Measurements from ENCODE around the gene LTBP1.

The LTBP1 gene

GRCh38 chr2:33277002-33277426 is 330.3 kb downstream of the LTBP1 start:
- DNase-seq, result no peak

- DNase-seq, result no peak
These were observed 331.6 kb downstream of the LTBP1 start for GRCh38 chr2:33278245-33278943.

GRCh38 chr2:33284287-33284686 is 337.5 kb downstream of the LTBP1 start:
- no peak for DNase-seq

- DNase-seq, result no peak
These were observed 340.8 kb downstream of the LTBP1 start for GRCh38 chr2:33287507-33288005.

- DNase-seq, result peak; percentile 70
These were observed 341.3 kb downstream of the LTBP1 start for GRCh38 chr2:33288011-33288410.

GRCh38 chr2:33289961-33290360 is 343.2 kb downstream of the LTBP1 start:
- DNase-seq, result no peak

GRCh38 chr2:33291278-33292013 is 344.7 kb downstream of the LTBP1 start:
- DNase-seq, result peak; percentile 68

GRCh38 chr2:33292063-33292462 is 345.3 kb downstream of the LTBP1 start:
- no peak for DNase-seq

GRCh38 chr2:33292981-33293595 is 346.3 kb downstream of the LTBP1 start:
- DNase-seq, result peak; percentile 88

GRCh38 chr2:33298233-33298632 is 351.5 kb downstream of the LTBP1 start:
- no peak for DNase-seq

GRCh38 chr2:33301355-33301754 is 354.6 kb downstream of the LTBP1 start:
- DNase-seq, result no peak

- no peak for DNase-seq
These were observed 355.6 kb downstream of the LTBP1 start for GRCh38 chr2:33302348-33302747.

- peak; percentile 52 for DNase-seq
These were observed 357.5 kb downstream of the LTBP1 start for GRCh38 chr2:33304032-33304864.

GRCh38 chr2:33307659-33308270 is 361.0 kb downstream of the LTBP1 start:
- DNase-seq, result no peak

GRCh38 chr2:33312355-33312754 is 365.6 kb downstream of the LTBP1 start:
- no peak for DNase-seq

- no peak for DNase-seq
These were observed 366.3 kb downstream of the LTBP1 start for GRCh38 chr2:33313039-33313438.

GRCh38 chr2:33314541-33314940 is 367.8 kb downstream of the LTBP1 start:
- DNase-seq, result no peak

- DNase-seq, result no peak
These were observed 369.6 kb downstream of the LTBP1 start for GRCh38 chr2:33316328-33316727.

- DNase-seq, result no peak
These were observed 370.7 kb downstream of the LTBP1 start for GRCh38 chr2:33317369-33318007.

GRCh38 chr2:33318456-33318855 is 371.7 kb downstream of the LTBP1 start:
- DNase-seq, result no peak

GRCh38 chr2:33320573-33320972 is 373.8 kb downstream of the LTBP1 start:
- no peak for DNase-seq

GRCh38 chr2:33321236-33321771 is 374.6 kb downstream of the LTBP1 start:
- no peak for DNase-seq

Measured in NCI-H146 (cell line).